Neuronal stem cell (in vitro differentiated cells): ENCODE measurements around the gene HCRTR2.

Source experiments
- DNase-seq: peaks from one replicate; pipeline ENCODE4 v3.0.0-alpha.2; 2013; ENCODE audit warnings: low spot score
- H2AFZ ChIP-seq: one replicate; pipeline ENCODE4 v1.6.1; 2013; ENCODE audit warnings: mild to moderate bottlenecking, low read length, inconsistent platforms
- H2AK5ac ChIP-seq: 2 replicates; pipeline ENCODE4 v1.6.1; 2013; ENCODE audit warnings: low read depth, mild to moderate bottlenecking, inconsistent platforms, low read length, moderate library complexity, mixed read lengths
- H2BK120ac ChIP-seq: 2 replicates; pipeline ENCODE4 v1.6.1; 2013; ENCODE audit warnings: low read depth, mild to moderate bottlenecking, inconsistent platforms, low read length, moderate library complexity, mixed read lengths
- H2BK12ac ChIP-seq: one replicate; pipeline ENCODE4 v1.6.1; 2013; ENCODE audit warnings: low read length, inconsistent platforms
- H2BK15ac ChIP-seq: 2 replicates; pipeline ENCODE4 v1.6.1; 2013; ENCODE audit warnings: mild to moderate bottlenecking, low read length, inconsistent platforms, mixed read lengths
- H2BK5ac ChIP-seq: one replicate; pipeline ENCODE4 v1.6.1; 2013; ENCODE audit warnings: inconsistent platforms, mild to moderate bottlenecking, low read length, moderate library complexity
- H3K14ac ChIP-seq: one replicate; pipeline ENCODE4 v1.6.1; 2013; ENCODE audit warnings: low read length, inconsistent platforms
- H3K18ac ChIP-seq: 2 replicates; pipeline ENCODE4 v1.6.1; 2013; ENCODE audit warnings: low read length, inconsistent platforms
- H3K23ac ChIP-seq: 2 replicates; pipeline ENCODE4 v1.6.1; 2013; ENCODE audit warnings: low read depth, mild to moderate bottlenecking, mixed read lengths, low read length, inconsistent platforms; ENCODE audit not compliant: poor library complexity
- H3K27ac ChIP-seq: replicated peaks from 3 replicates; pipeline ENCODE4 v1.5.1; 2013; ENCODE audit warnings: low read length, inconsistent platforms
- H3K27me3 ChIP-seq, 3 experiments: 2 replicates each; pipeline ENCODE4 v1.6.1; 2013; ENCODE audit warnings: low read length in 3 of 3, mild to moderate bottlenecking in 2 of 3, inconsistent platforms in 1 of 3, low read depth in 1 of 3, mixed read lengths in 1 of 3, moderate library complexity in 1 of 3; ENCODE audit not compliant: control insufficient read depth in 3 of 3, insufficient read depth in 3 of 3
- H3K36me3 ChIP-seq, 2 donors: replicated peaks in 1 of 2; 2 replicates each; pipeline ENCODE4 v1.6.1; 2013; ENCODE audit warnings: low read length in 2 of 2; ENCODE audit not compliant: control insufficient read depth in 2 of 2, insufficient read depth in 2 of 2
- H3K4ac ChIP-seq: 2 replicates; pipeline ENCODE4 v1.6.1; 2013; ENCODE audit warnings: inconsistent platforms, mild to moderate bottlenecking, low read length, moderate library complexity
- H3K4me1 ChIP-seq, 2 donors: 1 replicate in 1 of 2; 2 replicates in 1 of 2; pipeline ENCODE4 v1.6.1; 2013; ENCODE audit warnings: low read length in 2 of 2, low read depth in 1 of 2; ENCODE audit not compliant: control insufficient read depth in 2 of 2, insufficient read depth in 1 of 2
- H3K4me2 ChIP-seq: one replicate; pipeline ENCODE4 v1.6.1; 2013; ENCODE audit warnings: mild to moderate bottlenecking, low read length, inconsistent platforms; ENCODE audit not compliant: insufficient read depth, poor library complexity, severe bottlenecking
- H3K4me3 ChIP-seq, 2 donors: 2 replicates each; pipeline ENCODE4 v1.5.1; 2013; ENCODE audit warnings: low read length in 2 of 2, mild to moderate bottlenecking in 2 of 2, inconsistent platforms in 1 of 2, moderate library complexity in 1 of 2
- H3K79me1 ChIP-seq: one replicate; pipeline ENCODE4 v1.6.1; 2013; ENCODE audit warnings: low read depth, mild to moderate bottlenecking, inconsistent platforms, low read length, moderate library complexity
- H3K9ac ChIP-seq: one replicate; pipeline ENCODE4 v1.6.1; 2013; ENCODE audit warnings: mild to moderate bottlenecking, low read depth, low read length, inconsistent platforms; ENCODE audit not compliant: poor library complexity
- H3K9me3 ChIP-seq, 2 donors: replicated peaks in 1 of 2; 2 replicates each; pipeline versions ENCODE3 to v1.6.1; 2013; ENCODE audit warnings: low read length in 2 of 2, mild to moderate bottlenecking in 2 of 2, inconsistent platforms in 1 of 2, low read depth in 1 of 2, mixed read lengths in 1 of 2, moderate library complexity in 1 of 2; ENCODE audit not compliant: control insufficient read depth in 2 of 2, insufficient read depth in 1 of 2
- H4K8ac ChIP-seq: one replicate; pipeline ENCODE4 v1.6.1; 2013; ENCODE audit warnings: low read depth, mild to moderate bottlenecking, inconsistent platforms, low read length, moderate library complexity
- H4K91ac ChIP-seq: one replicate; pipeline ENCODE4 v1.6.1; 2013; ENCODE audit warnings: low read length, low read depth, mild to moderate bottlenecking, inconsistent platforms; ENCODE audit not compliant: poor library complexity
- WGBS, 2 donors: extraction: QIAGEN DNeasy Blood & Tissue Kit; methylation state at CpG; one replicate each; pipeline ENCODE4 v1.1.7; 2013; ENCODE audit warnings: missing lambda C conversion rate in 2 of 2, mixed read lengths in 1 of 2; ENCODE audit not compliant: insufficient read length in 2 of 2, insufficient replicate concordance in 1 of 2; ENCODE audit errors: extremely low coverage in 2 of 2; 5-methylcytosine and 5-hydroxymethylcytosine counted together

Gene HCRTR2

DNA sequence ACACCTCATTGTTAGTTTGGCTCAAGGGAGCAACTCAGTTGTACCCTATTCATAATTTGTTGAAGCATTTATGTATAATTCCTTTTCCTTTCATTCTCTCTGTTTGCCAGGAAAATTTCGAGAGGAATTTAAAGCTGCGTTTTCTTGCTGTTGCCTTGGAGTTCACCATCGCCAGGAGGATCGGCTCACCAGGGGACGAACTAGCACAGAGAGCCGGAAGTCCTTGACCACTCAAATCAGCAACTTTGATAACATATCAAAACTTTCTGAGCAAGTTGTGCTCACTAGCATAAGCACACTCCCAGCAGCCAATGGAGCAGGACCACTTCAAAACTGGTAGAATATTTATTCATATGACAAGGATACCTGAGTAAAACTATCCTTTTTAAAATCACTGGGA is 107.8 kb downstream of the HCRTR2 start:
- no peak overlapping the region for H2BK15ac ChIP-seq
- no peak for DNase-seq
- no CpG with 5 or more reads among the region's 6 CpGs for whole genome bisulfite sequencing, 2 donors
- H3K79me1 ChIP-seq, result no peaks in the 10 kb centered on the region
- H2BK5ac ChIP-seq, result no peak overlapping the region
- H3K23ac ChIP-seq, result no peak overlapping the region
- no peaks in the 10 kb centered on the region for H3K36me3 ChIP-seq
- no peak overlapping the region for H3K4me3 ChIP-seq
- H4K91ac ChIP-seq, result no peak overlapping the region
- no peaks in the 10 kb centered on the region for H3K9me3 ChIP-seq
- H2AK5ac ChIP-seq, result no peak overlapping the region
- H2BK120ac ChIP-seq, result no peak overlapping the region
- H3K27ac ChIP-seq, result no peak overlapping the region
- H3K4me2 ChIP-seq, result no peak overlapping the region
- H3K9ac ChIP-seq, result no peak overlapping the region
- H3K18ac ChIP-seq, result no peak overlapping the region
- H3K14ac ChIP-seq, result no peak overlapping the region
- H2BK12ac ChIP-seq, result no peak overlapping the region
- H3K4me1 ChIP-seq, result peaks cover 0 to 2% of the 10 kb centered on the region in 2 donors
- no peaks in the 10 kb centered on the region for H3K27me3 ChIP-seq
- no peak overlapping the region for H4K8ac ChIP-seq
- H2AFZ ChIP-seq, result peak overlapping the region; percentile 28
- H3K4ac ChIP-seq, result no peak overlapping the region

DNA sequence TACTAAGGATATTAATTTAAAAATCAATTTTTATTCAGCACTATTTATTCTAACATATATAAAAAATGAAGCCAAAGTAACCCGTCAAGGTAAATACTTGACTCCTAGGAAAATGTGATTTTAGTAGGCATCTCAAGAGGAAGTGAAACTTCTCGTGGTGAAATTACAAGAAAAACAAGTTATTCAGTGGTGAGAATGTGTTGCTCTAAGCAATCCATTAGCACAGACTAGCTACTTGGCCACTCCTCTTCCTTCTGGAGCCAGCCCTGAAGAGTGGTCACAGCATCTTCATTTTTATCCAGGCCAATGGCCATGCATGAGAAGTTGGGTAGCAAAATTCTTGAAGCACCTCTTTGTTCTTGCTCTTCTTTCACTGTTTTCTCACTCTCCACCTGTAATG is 112.5 kb downstream of the HCRTR2 start:
- Histone ChIP-seq H2BK120ac (no peak overlapping the region), H3K4me3 (no peak overlapping the region), H3K23ac (no peak overlapping the region), H3K14ac (no peak overlapping the region), H4K91ac (no peak overlapping the region), H4K8ac (no peak overlapping the region), H2BK15ac (no peak overlapping the region), H2AK5ac (no peak overlapping the region), H3K27me3 (no peaks in the 10 kb centered on the region), H3K4ac (no peak overlapping the region), H2BK5ac (no peak overlapping the region), H3K9me3 (no peaks in the 10 kb centered on the region), H3K4me1 (no peaks in the 10 kb centered on the region), H2BK12ac (no peak overlapping the region), H3K18ac (no peak overlapping the region), H3K36me3 (no peaks in the 10 kb centered on the region), H3K27ac (no peak overlapping the region), H3K9ac (no peak overlapping the region), H3K4me2 (no peak overlapping the region), H3K79me1 (no peaks in the 10 kb centered on the region), H2AFZ (no peak overlapping the region)
- no CpG with 5 or more reads among the region's 2 CpGs for WGBS, 2 donors
- DNase-seq, result no peak

DNA sequence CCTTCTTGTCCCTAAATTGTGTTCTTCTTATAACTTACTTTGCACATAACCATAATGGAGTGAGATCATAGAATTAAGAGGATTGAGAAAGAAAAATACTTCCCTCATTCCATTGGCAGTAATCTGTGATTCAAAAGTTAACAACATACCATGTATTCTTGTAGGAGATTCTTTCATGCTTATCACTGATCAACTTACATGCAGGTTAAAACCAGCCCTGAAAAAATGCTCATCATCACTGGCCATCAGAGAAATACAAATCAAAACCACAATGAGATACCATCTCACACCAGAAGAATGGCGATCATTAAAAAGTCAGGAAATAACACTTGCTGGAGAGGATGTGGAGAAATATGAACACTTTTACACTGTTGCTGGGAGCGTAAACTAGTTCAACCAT is 116.4 kb downstream of the HCRTR2 start:
- no CpG with 5 or more reads among the region's 2 CpGs for WGBS, 2 donors
- H3K4me2 ChIP-seq, result no peak overlapping the region
- H3K36me3 ChIP-seq, result no peaks in the 10 kb centered on the region
- H3K9ac ChIP-seq, result no peak overlapping the region
- no peaks in the 10 kb centered on the region for H3K79me1 ChIP-seq
- no peak for DNase-seq
- no peak overlapping the region for H3K4ac ChIP-seq
- H2AFZ ChIP-seq, result no peak overlapping the region
- H2BK15ac ChIP-seq, result no peak overlapping the region
- H3K4me1 ChIP-seq, result no peaks in the 10 kb centered on the region
- H4K91ac ChIP-seq, result no peak overlapping the region
- no peak overlapping the region for H2AK5ac ChIP-seq
- H3K4me3 ChIP-seq, result no peak overlapping the region
- H3K14ac ChIP-seq, result no peak overlapping the region
- no peak overlapping the region for H3K23ac ChIP-seq
- no peaks in the 10 kb centered on the region for H3K9me3 ChIP-seq
- no peak overlapping the region for H3K18ac ChIP-seq
- no peak overlapping the region for H2BK12ac ChIP-seq
- H2BK5ac ChIP-seq, result no peak overlapping the region
- no peaks in the 10 kb centered on the region for H3K27me3 ChIP-seq
- H4K8ac ChIP-seq, result no peak overlapping the region
- H2BK120ac ChIP-seq, result no peak overlapping the region
- no peak overlapping the region for H3K27ac ChIP-seq

DNA sequence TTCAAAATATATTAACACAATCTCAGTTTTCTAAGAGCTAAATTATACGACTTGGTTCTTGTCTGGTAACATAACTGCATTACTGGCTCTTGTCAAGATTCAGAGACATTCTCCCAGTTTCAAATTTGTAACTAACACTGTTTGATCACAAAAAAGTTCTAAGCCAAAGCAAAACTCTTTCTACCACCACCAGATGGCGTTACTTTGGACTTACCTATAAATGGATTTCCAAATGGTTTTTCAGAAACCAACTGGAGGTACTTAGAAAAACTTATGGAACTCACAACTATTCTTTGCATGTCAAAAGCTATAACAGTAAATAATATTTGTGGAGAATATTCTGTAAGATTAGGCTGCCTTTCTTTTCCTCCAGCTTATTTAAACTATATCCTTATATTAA is 118.8 kb downstream of the HCRTR2 start:
- Histone ChIP-seq H4K8ac (no peak overlapping the region), H3K9ac (no peak overlapping the region), H3K4me3 (no peak overlapping the region), H3K14ac (no peak overlapping the region), H2AK5ac (no peak overlapping the region), H2BK12ac (no peak overlapping the region), H3K18ac (no peak overlapping the region), H2AFZ (no peak overlapping the region), H3K27ac (no peak overlapping the region), H2BK15ac (no peak overlapping the region), H3K23ac (no peak overlapping the region), H3K36me3 (no peaks in the 10 kb centered on the region), H3K4me1 (no peaks in the 10 kb centered on the region), H3K4me2 (no peak overlapping the region), H4K91ac (no peak overlapping the region), H3K9me3 (no peaks in the 10 kb centered on the region), H2BK5ac (no peak overlapping the region), H3K79me1 (no peaks in the 10 kb centered on the region), H3K27me3 (no peaks in the 10 kb centered on the region), H3K4ac (no peak overlapping the region), H2BK120ac (no peak overlapping the region)
- no peak for DNase-seq
- no CpG with 5 or more reads among the region's 2 CpGs for WGBS, 2 donors
